ENCODE measurements around the gene CPNE9. TPM values are rescaled to one million over a fixed set of nuclear protein-coding genes. Genes with fewer than 3 reads are reported as not detected.

Gene CPNE9
- total and polyA plus RNA-seq, 2 of the 8 experiments (the other 6 are each of a cell fraction or from before 2014, with no cell fraction given) = 4.8 to 6.0 TPM

GRCh38 chr3:9695746-9696145 lies 7.9 kb upstream of the CPNE9 start:
- WGBS, 2 experiments (ENCODE audit: extremely low coverage in 1 of 2, insufficient coverage in 1 of 2, insufficient read length in 1 of 2, insufficient replicate concordance in 2 of 2, low coverage in 1 of 2, low lambda C conversion rate in 2 of 2, missing lambda C conversion rate in 1 of 2) = 91% methylated on average over 7 of the region's 7 CpGs; no CpG with 5 or more reads in 1 of the 2 experiments

More at GRCh38 chr3:9695746-9696145, 7.9 kb upstream of the CPNE9 start:
- H3K56ac ChIP-seq (replicated peaks; ENCODE audit: insufficient read length, low read depth, low read length) = no peak overlapping the region
- no peak overlapping the region for H2BK20ac ChIP-seq (ENCODE audit: low read length)
- no peak overlapping the region for H3K4ac ChIP-seq (replicated peaks; ENCODE audit: insufficient read length, low read depth, low read length)
- no peak overlapping the region for H3K4me2 ChIP-seq (ENCODE audit: insufficient read depth in 1 of 2, low read depth in 2 of 2, low read length in 2 of 2)
- no peak overlapping the region for H3K27ac ChIP-seq (ENCODE audit: low read depth, low read length)
- POLR2A ChIA-PET (ENCODE audit: partially characterized antibody) = interaction anchor here (0.9 kb wide), 1 partner anchor 143 kb away, joined by 3 read pairs; no protein-coding TSS in a partner anchor
- no peak overlapping the region for H2BK120ac ChIP-seq (replicated peaks; ENCODE audit: low read depth, low read length)
- H4K8ac ChIP-seq (ENCODE audit: extremely low read depth, insufficient read depth, low read length) = no peak overlapping the region
- DNase-seq (ENCODE audit: low read depth in 1 of 2, low spot score in 2 of 2) (no peak), FAIRE-seq (no peak)
- no peak overlapping the region for H4K91ac ChIP-seq (replicated peaks; ENCODE audit: insufficient read length, low read length)
- no peaks in the 10 kb centered on the region for H3K9me3 ChIP-seq (ENCODE audit: insufficient read depth in 2 of 2, low read depth in 1 of 2, low read length in 1 of 2)
- no peaks in the 10 kb centered on the region for H3K4me1 ChIP-seq (replicated peaks in 1 of 4; ENCODE audit: control insufficient read depth in 3 of 4, insufficient read depth in 4 of 4, low read length in 3 of 4)
- no peaks in the 10 kb centered on the region for H3K79me2 ChIP-seq (ENCODE audit: control insufficient read depth in 1 of 2, insufficient read depth in 2 of 2, low read length in 2 of 2)
- no peak overlapping the region for H3K18ac ChIP-seq (ENCODE audit: extremely low read depth, low read length)
- peaks cover 0 to 4% (median 1%) of the 10 kb centered on the region in 4 experiments; a peak in 3 of 8 replicates for H3K36me3 ChIP-seq (ENCODE audit: control insufficient read depth in 2 of 4, insufficient read depth in 4 of 4, low read length in 3 of 4)
- H3K79me1 ChIP-seq (ENCODE audit: low read depth, low read length) = no peaks in the 10 kb centered on the region
- no peak overlapping the region for H3K23ac ChIP-seq (ENCODE audit: insufficient read length)
- no peak overlapping the region for H3K9ac ChIP-seq (replicated peaks in 1 of 4; ENCODE audit: extremely low read depth in 1 of 4, low read depth in 3 of 4, low read length in 3 of 4)
- H2BK12ac ChIP-seq (ENCODE audit: low read depth, low read length) = no peak overlapping the region
- no peak overlapping the region for H2BK5ac ChIP-seq (ENCODE audit: low read depth, low read length)
- H2AFZ ChIP-seq (ENCODE audit: low read length) = no peak overlapping the region
- CTCF ChIA-PET (ENCODE audit: partially characterized antibody) = interaction anchor here (0.9 to 6.9 kb wide), 5 partner anchors 9 to 193 kb away, joined by 3 to 48 read pairs (median 3); no protein-coding TSS in a partner anchor
- peaks cover 0 to 2% of the 10 kb centered on the region in 2 experiments for H4K20me1 ChIP-seq (replicated peaks in 1 of 2; ENCODE audit: control insufficient read depth in 1 of 2, insufficient read depth in 2 of 2, low read length in 2 of 2)
- H3K23me2 ChIP-seq (ENCODE audit: low read depth, low read length) = no peaks in the 10 kb centered on the region
- H2AK5ac ChIP-seq (ENCODE audit: low read depth, low read length) = no peak overlapping the region
- no peak overlapping the region for H3K4me3 ChIP-seq (ENCODE audit: extremely low read depth in 1 of 4, insufficient read depth in 2 of 4, low read depth in 3 of 4, low read length in 4 of 4)
- no peak overlapping the region for H3K14ac ChIP-seq (ENCODE audit: insufficient read length)
- H3K27me3 ChIP-seq (replicated peaks in 1 of 4; ENCODE audit: control insufficient read depth in 3 of 4, extremely low read depth in 1 of 4, insufficient read depth in 3 of 4, low read length in 3 of 4) = no peaks in the 10 kb centered on the region; a peak in 2 of 7 replicates
- H4K5ac ChIP-seq (ENCODE audit: insufficient read length, low read depth, low read length) = no peak overlapping the region
- no peak overlapping the region for H2BK15ac ChIP-seq (ENCODE audit: low read length)
